Prostate gland (tissue), 2 donors: ENCODE data around the gene PAX6.

Experiments used
- POLR2AphosphoS5 ChIP-seq: sonication (generic); formaldehyde crosslinking; IDR thresholded peaks from one replicate; pipeline ENCODE4 v1.6.1; 2017; ENCODE audit warnings: antibody characterized with exemption
- TF ChIP-seq, protein P1 (sequence below), 4 experiments: fragments of 200-600 bp in 2 of 4; fragments of 450-650 bp in 2 of 4; sonication (generic) in 2 of 4; IDR thresholded peaks; 1 replicate in 3 of 4; 2 replicates in 1 of 4; pipeline ENCODE4 v1.5.1; 2016 to 2019; ENCODE audit warnings: antibody characterized with exemption in 4 of 4, mild to moderate bottlenecking in 2 of 4, moderate library complexity in 2 of 4

DNA sequence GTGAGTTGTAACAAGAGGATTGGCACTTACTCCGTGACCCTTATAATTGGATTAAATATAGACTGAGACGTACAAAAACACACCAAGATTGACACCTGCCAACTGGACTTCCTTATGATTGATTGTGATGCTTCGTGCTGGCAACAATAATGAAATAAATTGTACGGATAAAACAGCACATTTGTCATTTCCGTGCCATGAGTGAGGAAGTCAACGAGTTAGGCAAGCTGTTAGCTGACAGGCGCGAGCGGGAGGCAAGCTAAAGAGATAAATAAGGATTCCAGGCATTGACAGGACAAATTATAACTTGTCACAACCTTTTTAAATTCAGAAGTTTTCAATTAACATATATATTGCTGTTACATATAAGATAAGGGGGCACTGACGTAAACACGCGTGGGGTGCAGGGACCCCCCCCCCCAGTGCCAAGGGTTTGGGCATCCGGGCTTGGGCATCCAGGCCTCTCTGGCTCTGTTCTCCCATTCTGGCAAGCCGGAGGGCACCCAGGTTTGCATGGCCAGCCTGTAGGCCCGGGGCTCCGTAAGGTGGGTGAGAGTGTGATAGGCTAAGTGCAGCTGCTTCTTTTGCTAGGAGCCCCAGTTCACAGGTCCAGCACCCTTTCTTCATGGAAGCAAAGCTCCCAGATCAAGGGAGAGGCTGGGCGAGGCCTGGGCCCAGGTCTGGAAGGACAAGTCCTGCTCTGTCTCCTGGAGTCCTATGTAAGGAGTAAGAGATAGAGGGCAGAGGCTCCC lies 11.2 kb upstream of the PAX6 start:
- TF ChIP-seq, protein P1, sequence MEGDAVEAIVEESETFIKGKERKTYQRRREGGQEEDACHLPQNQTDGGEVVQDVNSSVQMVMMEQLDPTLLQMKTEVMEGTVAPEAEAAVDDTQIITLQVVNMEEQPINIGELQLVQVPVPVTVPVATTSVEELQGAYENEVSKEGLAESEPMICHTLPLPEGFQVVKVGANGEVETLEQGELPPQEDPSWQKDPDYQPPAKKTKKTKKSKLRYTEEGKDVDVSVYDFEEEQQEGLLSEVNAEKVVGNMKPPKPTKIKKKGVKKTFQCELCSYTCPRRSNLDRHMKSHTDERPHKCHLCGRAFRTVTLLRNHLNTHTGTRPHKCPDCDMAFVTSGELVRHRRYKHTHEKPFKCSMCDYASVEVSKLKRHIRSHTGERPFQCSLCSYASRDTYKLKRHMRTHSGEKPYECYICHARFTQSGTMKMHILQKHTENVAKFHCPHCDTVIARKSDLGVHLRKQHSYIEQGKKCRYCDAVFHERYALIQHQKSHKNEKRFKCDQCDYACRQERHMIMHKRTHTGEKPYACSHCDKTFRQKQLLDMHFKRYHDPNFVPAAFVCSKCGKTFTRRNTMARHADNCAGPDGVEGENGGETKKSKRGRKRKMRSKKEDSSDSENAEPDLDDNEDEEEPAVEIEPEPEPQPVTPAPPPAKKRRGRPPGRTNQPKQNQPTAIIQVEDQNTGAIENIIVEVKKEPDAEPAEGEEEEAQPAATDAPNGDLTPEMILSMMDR (IDR thresholded peaks at IDR 0.05) = no peak
- TF ChIP-seq POLR2AphosphoS5 = no peak
